CD4-positive, alpha-beta T cell treated with Interleukin-2 at 100 ng/mL for 4 hours (primary cell): ENCODE data around the gene TSPO2.
"Not testable (repeated sequence)": the region's sequence is repeated elsewhere in the genome, so short reads cannot be mapped to it uniquely, and the experiment has no call there.

ENCODE experiments used
- DNase-seq: peaks from one replicate; pipeline ENCODE4 v3.0.0-alpha.2; 2020; ENCODE audit warnings: low spot score

The TSPO2 gene, protein sequence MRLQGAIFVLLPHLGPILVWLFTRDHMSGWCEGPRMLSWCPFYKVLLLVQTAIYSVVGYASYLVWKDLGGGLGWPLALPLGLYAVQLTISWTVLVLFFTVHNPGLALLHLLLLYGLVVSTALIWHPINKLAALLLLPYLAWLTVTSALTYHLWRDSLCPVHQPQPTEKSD

DNA sequence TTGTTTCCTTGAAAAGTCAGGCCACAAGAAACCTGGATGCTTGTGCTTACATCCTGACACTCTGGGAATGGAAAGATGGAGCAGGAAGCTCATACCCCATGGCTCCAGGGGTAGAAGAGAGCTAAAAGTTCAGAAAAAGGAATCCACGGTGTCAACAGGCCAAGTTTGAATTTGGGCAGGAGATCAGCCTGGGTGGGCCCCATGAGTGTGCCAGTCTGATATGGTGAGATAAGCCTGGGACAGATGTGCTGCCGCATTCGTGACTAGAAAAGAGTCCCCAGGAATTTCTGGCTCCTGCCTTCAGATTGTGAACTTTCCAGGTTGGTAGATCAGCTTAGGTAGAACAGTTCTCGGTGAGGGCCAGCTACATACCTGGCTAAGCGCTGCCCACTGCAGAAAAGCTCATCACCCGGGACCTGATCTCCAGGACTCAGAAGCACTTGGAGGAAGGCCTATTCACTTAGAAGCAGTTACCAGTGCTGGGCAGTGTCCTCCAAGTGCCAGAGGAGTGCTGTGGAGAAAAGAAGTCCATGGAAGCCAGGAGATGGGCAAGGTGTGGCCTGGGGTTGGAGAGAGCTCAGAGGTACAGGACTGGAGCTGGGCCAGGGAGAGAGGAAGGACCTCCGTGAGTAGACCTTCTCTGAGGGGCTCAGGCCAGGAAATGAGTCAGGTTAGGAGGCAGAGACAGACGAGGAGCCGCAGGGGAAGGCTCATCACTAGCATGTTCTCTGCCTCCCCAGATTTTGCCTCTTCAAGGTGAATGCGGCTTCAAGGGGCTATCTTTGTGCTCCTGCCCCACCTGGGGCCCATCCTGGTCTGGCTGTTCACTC is at the start of gene TSPO2:
Gene TSPO2 (plus strand): TSS at position 242 of the 830 bp plus-strand sequence. CDS start 519 bp downstream, at position 761.
- no peak for DNase-seq

DNA sequence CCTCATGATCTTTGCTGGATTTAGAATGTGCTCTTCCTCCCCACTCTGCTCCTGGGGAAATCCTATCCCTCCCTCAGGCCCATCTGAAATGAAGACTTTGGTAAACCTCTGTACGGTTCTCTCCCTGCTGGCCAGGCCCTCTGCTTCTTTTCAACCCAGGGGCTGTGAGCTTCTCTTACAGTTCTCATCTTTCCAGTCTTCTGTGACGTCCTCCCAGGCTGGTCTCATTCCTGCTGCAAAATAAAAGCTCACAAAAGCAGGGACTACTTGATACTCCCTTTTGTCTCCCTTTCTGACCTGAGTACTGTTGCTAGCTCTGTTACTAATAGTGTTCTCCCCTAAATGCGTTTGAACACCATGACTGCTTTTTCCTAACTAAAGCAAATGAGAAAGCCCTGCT is 49.5 kb upstream of the TSPO2 start:
- DNase-seq = no peak

DNA sequence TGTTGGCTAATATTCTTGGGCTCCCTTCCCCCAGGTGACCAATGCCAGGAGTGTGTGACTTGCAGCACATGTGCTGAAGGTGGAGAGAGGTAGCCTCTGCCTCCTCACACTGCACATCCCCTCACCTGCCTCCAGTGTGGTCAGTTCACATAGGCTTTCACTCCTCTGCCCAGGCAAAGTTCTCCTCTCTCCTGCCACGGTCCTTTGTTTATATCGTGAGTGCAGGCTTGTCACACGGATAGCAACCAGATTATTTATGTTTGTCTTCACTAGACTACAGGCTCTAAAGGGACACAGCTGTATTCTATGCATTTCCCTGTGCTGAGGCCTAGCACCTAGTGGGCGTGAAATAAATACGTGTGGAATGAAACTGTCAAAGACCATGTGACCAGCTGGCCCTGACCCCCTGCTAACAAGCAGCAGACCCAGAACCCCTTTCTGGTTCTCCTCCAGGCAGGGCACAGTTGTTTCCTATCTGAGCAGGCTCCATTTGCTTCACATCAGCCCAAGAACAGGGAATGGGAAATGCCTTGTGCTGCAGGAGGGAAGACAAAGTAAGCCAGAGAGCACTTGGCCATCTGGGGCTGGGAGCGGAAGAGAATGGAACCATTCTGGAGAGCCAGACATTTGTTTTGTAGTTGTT is 45.6 kb upstream of the TSPO2 start:
- no peak for DNase-seq

DNA sequence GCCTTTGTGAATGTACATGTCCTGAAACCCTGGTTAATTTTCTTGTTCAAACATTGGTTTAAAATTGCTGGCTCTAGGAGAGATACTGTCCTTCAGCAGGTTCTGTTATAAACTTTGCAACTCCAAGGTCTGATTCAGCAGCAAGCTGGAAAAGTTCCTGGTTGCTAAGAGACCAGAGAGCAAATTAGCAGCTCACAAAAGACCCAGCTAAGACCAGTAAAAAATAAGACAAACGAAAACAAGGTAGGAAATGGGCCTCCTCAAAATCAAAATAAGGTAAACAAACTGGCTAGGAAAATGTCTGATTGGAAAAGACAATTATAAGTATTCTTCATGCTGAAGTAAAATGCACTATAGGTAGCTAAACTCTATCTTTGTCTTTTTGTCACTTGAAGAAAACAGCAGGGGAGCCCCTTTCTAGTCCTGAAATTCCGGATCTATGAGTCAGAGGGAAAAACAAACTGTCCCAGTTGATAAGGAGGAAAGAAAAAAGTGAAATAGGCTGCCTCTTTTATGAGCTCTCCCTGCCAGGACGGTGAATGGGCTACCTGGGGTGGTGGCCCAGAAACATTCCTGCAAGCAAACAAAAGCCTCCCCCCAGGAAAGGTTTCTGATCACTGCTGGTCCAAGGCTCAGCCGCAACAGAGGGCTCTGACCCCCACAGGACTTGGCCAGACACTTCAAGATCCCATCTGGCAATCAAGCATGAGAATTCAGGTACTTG is 44.9 kb upstream of the TSPO2 start:
- DNase-seq = no peak

DNA sequence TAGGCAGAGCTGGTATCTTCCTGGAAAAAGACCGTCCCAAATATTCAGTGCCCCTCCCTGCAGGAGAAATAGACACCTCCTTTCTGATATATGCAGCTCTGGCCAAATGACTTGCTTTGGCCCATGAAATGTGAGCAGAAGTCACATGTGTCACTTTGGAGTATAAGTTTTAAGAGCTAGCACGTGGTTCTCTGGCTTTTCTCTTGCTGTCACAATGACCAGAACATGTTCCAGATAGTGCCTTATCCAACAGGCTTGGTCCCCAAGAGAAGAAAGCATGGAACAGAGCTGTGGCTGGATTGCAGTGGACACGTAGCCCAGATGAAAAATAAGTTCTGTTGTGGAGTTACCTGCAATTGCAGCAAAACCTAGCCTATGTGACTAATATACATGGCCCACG is 43.6 kb upstream of the TSPO2 start:
- no peak for DNase-seq

DNA sequence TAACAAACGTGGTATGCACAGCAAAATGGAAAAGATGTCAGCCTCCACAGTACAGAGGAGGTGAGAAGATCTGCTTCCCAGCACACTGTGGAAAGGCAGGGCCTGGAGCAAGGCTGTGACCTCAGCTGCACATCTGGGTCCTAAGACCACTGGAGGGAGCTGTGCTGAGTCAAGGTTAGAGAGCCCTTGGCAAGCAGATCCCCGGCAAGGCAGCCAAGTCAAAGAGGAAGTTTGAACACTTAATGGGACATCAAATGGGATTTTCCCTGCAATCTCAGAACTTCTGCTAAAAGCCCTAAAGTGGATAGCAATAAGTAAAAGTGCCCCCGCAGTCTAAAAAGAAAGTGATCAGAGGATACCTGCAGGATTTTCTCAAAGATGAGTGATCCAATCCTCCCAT is 42.7 kb upstream of the TSPO2 start:
- no peak for DNase-seq

DNA sequence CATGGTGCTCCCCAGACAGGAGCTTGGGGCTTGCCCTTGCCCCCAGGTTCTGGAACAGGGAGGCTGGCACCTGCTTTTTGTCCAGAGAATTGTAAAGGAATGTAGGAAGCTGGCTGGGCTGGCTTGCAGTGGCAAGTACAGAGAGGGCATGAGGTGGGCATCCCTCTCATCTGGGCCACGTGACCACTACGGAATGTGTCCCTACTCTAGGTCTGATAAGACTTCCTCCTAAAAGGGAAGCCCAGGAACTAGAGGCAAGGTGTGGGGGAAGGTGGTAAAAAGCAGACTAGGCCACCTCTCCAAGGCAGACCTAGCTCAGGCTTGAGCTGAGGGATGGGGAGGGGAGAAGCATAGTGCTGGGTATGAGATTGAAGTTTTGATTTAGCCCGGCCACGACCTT is 42.0 kb upstream of the TSPO2 start:
- DNase-seq = no peak

DNA sequence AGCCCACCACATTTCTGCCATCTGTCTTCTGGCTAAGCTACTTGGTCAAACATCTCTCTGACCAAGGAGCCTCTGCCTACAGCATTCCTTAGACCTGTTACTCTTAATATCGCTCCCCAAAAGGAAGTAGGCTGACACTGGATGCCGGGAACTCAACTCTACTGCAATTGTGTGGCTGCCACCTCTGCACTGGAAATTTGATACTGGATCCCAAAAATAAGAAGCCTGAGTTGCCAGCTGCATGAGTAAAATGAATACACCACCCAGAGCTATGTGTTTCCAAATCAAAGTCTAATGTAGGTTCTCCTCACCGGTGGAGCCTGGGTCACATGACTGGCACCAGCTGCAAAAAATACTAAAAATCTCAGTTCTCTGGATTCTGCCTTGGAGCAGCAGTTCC is 40.1 kb upstream of the TSPO2 start:
- no peak for DNase-seq

DNA sequence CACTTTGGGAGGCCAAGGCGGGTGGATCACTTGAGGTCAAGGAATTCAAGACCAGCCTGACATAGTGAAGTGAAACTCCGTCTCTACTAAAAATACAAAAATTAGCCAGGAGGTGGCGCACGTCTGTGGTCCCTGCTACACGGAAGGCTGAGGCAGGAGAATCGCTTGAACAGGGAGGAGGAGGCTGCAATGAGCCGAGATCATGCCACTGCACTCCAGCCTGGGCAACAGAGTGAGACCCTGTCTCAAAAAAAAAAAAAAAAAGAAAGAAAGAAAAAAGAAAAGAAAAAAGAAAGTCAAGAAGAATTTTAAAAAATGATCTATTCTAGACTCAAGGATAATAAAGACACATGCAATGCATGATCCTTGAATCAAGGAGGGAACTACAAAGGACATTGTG is 36.0 kb upstream of the TSPO2 start:
- peak; percentile 69 for DNase-seq

DNA sequence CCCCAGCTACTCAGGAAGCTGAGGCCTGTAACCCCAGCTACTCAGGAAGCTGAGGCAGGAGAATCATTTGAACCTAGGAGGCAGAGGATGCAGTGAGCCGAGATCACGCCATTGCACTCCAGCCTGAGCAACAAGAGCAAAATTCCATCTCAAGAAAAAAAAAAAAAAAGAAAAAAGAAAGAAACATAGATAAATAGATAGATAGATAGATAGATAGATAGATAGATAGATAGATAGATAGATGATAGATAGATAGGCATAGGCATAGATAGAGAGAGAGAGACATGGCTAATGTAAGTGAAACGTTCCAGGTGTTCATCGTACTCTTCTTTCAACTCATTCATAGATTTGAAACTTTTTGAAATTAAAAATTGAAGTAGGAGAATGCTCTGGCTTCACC is 35.3 kb upstream of the TSPO2 start:
- DNase-seq = not testable (repeated sequence)

DNA sequence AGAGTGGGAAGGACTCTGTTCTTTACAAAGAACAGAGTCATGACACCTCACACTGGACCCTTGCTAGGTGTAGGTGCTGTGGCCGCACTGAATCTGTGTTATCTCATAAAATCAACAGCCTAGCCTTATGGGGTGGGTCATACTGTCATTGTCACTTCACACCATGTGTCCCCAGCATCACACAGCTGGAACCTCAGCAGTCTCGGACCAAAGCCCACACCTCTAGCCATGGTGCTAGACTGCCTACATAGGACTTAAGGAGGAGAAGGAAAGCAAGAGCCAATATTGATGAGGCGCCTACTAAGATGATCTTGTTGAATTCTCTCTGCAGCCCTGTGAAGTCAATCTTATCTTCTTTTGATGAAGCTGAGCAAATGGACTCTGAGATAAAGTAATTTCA is 34.3 kb upstream of the TSPO2 start:
- no peak for DNase-seq

DNA sequence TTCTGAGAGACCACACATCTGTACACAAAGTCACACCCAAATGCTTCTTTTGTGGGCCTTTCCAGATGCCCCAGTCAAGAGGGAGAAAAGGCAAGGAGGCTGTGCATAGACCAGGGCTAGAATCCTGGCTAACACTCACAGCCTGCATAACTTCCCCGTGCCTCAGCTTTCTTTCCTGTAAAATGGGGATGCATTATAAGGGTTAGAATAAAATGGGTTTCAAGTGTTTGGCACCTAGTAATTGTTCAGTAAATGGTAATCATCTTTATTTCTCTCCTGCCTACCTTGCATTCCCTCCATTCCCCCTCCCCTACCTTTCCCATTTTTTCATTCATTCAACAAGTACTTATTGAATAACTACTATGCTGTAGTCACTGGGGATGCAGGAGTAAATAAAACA is 32.6 kb upstream of the TSPO2 start:
- DNase-seq = no peak

DNA sequence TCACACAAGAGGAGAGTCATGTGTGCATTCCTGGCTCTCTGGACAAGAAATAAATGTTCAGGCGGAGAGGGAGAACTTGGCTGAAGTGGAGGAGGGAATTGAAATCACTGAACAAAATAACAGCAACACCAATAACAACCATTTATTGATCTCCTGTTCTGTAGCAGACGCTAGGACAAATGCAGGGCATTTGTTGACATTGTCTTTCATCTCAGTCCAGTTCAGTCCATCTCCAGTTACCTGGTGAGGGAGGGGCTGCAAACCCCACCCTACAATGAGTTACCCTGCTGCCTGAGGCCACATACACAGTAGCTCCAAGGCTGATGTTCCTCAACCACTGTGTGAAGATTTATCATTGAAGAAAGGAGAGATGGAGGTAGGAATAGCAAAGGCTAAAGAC is 30.6 kb upstream of the TSPO2 start:
- DNase-seq = no peak

DNA sequence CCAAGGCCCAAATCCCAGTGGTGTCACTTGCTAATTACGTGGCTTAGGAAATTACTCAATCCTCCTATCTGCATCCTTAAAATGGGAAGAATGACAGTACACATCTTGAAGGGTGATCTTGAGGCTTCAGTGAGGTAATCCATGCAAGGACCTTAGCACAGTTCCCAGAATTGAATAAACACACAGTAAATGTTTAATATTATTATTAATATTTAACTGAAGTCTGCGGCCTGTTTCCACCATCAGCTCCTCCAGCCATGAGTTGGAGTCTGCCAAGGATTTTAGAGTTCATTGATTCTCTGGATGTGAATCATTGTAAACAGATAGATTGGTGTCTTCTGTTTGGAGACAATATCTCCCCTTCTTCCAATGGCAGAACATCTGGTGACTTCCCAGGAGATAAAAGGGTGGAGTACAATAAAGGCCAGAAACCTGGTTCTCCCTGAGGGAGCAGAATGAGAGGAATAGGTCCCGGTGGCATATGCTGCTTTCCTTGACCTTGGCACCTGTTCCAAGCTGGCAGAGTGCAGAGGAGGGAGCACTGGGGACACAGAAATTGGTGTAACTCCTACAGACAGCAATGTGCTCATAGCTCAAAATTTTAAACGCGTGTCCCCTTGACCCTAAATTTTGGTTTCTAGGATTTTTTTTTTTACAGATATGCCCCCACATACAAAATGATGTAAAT is 28.7 kb upstream of the TSPO2 start:
- DNase-seq = no peak

DNA sequence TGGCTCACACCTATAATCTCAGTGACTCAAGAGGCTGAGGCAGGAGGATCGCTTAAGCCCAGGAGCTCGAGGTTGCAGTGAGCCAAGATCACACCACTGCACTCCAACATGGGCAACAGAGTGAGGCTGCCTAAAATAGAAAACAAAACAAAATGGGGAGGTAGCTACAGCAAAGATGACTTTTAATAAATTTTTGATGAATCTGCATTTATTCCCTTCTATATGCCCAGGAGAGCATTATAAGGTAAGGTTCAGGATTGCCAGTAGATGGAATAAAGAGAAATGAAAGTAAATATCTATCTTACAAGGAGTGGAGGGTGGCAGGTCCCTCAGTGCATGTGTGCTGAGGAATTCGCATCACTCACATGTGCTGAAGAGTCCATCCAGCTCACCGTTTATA is 27.5 kb upstream of the TSPO2 start:
- no peak for DNase-seq

DNA sequence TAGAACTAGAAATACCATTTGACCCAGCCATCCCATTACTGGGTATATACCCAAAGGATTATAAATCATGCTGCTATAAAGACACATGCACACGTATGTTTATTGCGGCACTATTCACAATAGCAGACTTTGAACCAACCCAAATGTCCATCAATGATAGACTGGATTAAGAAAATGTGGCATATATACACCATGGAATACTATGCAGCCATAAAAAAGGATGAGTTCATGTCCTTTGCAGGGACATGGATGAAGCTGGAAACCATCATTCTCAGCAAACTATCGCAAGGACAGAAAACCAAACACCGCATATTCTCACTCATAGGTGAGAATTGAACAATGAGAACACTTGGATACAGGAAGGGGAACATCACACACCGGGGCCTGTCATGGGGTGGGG is 26.4 kb upstream of the TSPO2 start:
- DNase-seq = not testable (repeated sequence)

DNA sequence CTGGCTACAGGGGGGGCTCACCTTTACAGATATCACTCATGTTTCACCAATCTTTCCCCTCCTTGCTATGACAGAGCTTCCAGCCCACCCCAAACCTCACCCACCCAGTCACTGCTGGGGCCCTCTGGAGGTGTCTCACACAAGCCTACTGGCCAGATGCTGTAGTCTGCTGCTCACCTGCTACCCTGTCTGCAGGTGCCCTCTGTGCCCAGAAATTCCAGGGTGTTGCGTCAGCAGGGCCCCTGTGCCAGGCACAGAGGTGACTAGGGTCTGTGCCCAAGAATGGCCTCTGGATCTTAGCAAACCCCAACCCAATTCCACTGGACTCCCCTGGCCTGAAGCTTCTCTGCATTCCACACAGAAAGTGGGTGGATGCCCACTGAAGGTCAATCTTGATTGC is 24.6 kb upstream of the TSPO2 start:
- no peak for DNase-seq

DNA sequence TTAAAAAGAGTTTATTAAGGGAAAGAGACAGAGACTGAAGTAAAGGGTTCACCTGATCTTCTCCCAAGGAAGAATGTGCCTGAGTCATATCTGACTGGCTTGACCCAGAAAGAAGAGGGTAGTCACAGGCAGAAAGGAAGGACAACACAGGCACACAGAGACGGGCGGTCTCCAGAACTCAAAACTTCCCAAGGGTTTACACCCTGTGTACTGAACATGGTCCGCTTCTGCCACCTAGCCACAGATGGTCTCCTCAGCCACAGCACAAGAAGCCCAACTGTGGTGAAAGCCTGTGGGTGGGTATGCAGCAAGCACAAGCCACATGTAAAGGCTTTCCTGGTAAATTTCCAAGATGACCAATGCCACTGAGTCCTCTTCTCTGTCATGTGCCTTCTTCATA is 20.4 kb upstream of the TSPO2 start:
- DNase-seq = no peak

DNA sequence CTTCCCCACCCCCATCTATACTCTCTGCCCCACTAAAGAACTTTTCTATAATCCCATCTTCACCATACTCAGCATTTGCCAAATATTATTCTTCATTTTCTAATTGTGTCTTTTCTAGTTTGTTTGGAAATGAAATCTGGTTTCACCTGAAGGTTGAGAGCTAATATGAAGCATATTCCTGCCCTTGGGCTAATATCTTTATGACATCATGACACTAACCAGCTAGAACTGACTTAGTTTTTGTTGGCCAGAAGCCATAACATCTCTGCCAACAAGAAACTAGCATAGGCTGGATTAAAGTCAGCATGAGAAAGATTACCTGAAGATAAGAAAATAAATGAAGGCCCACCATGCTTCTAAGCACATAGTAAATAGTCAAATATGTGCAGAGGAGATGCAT is 20.0 kb upstream of the TSPO2 start:
- DNase-seq = no peak

DNA sequence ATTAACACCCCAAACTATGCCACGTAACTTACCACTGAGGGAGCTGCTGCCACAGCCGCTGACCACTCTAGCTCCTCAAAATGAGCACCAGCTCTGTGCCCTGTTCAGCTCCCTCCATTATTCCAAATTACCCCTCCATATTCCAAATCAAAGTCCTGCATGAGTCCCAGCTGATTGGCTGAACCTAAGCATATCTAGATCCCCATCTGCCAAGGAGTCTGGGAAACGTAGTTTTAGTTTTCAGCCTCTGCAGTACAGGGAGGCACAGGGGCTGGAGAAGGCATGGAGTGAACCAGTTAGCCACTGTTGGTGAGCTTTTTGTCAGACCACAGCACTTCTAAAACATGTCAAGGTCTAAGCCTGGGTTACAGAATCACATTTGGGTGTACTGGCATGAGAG is 19.2 kb upstream of the TSPO2 start:
- no peak for DNase-seq

DNA sequence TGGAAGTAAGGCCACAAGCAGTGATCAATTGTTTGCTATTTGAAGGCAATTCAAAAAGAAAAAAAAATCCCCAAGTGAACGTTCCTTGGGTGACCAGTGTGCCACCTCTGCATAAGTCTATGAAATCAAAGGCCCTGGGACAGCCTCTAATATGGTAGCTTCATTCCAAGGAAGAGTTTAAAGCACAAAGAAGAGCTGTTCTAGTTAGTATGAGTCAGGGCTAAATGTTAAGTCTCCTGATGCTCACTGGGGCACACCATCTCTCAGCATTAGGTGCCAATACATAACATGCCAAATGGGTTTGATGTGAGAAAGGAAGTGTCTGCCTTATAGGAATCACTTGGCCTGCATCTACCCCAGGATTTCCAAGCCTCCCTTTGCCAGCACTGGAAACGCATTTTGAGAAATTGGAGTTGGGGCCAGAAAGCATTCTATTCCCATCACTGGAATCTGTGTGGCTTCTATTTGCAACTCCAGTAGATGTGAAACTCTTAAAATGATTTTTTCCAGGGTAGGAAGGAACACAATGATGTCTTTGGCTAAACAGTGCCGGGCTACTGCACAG is 16.2 kb upstream of the TSPO2 start:
- DNase-seq = no peak

DNA sequence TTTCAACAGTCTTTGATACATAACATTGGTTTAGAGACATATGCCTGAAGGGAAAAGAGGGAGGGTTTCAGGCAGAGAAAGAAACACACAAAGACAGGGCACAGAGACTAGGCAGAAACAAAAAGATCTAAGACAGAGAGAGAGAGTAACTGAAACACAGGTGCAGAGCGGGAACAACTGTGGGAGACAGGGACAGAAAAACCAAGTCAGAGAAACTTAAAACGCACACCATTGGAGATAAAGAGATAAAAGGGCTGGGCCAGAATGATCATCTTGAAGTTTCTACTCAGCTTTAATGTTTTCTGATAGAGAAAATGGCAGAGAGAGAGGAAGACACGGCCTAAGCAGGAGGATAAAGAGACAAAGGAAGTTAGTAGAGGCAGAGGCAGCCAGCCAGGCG is 15.0 kb upstream of the TSPO2 start:
- DNase-seq = no peak
